OCI-LY1 (cell line): ENCODE results near the gene IRF1.

Experiments
- H2AFZ ChIP-seq: fragments of 200-600 bp; sonication (generic), shearing (Covaris generic); 2 replicates; pipeline ENCODE4 v1.6.0; 2014; ENCODE audit warnings: antibody characterized with exemption, mild to moderate bottlenecking, low read length
- H3F3A ChIP-seq: fragments of 200-600 bp; sonication (generic), shearing (Covaris generic); 2 replicates; pipeline ENCODE4 v1.6.0; 2014; ENCODE audit warnings: mild to moderate bottlenecking, antibody characterized with exemption, low read length, moderate library complexity; ENCODE audit not compliant: insufficient read depth
- H3K27ac ChIP-seq: fragments of 200-600 bp; sonication (generic); 2 replicates; pipeline ENCODE4 v1.5.1; 2014; ENCODE audit warnings: low read length, mixed run types, mild to moderate bottlenecking, low read depth; ENCODE audit not compliant: poor library complexity, severe bottlenecking
- H3K27me3 ChIP-seq: fragments of 200-600 bp; sonication (generic); 2 replicates; pipeline ENCODE4 v1.6.0; 2014; ENCODE audit warnings: antibody characterized with exemption, mild to moderate bottlenecking, low read length, moderate library complexity; ENCODE audit not compliant: insufficient read depth
- H3K36me3 ChIP-seq: fragments of 200-600 bp; sonication (generic); 2 replicates; pipeline ENCODE4 v1.6.1; 2014; ENCODE audit warnings: mild to moderate bottlenecking, antibody characterized with exemption, low read length, moderate library complexity, mixed read lengths; ENCODE audit not compliant: insufficient read depth
- H3K4me1 ChIP-seq: fragments of 200-600 bp; sonication (generic); 2 replicates; pipeline ENCODE4 v1.5.1; 2014; ENCODE audit warnings: mild to moderate bottlenecking, low read length, moderate library complexity; ENCODE audit not compliant: insufficient read depth, severe bottlenecking
- H3K4me2 ChIP-seq: fragments of 200-600 bp; sonication (generic), shearing (Covaris generic); 2 replicates; pipeline ENCODE4 v1.6.1; 2014; ENCODE audit warnings: low read length
- H3K4me3 ChIP-seq: fragments of 200-600 bp; sonication (generic); 2 replicates; pipeline ENCODE4 v1.5.1; 2014; ENCODE audit warnings: low read length, low read depth, mild to moderate bottlenecking, mixed read lengths; ENCODE audit not compliant: poor library complexity, severe bottlenecking
- H3K79me2 ChIP-seq: fragments of 200-600 bp; shearing (Covaris generic); 2 replicates; pipeline ENCODE4 v1.6.1; 2016; ENCODE audit warnings: mixed run types, low read length, mixed read lengths; ENCODE audit not compliant: insufficient read depth
- H3K9ac ChIP-seq: fragments of 200-600 bp; sonication (generic), shearing (Covaris generic); 2 replicates; pipeline ENCODE4 v1.6.1; 2014; ENCODE audit warnings: mild to moderate bottlenecking, low read length, mixed read lengths
- H3K9me2 ChIP-seq: fragments of 200-600 bp; sonication (generic), shearing (Covaris generic); 2 replicates; pipeline ENCODE4 v1.6.1; 2014; ENCODE audit warnings: low read depth, mild to moderate bottlenecking, low read length, mixed read lengths
- H3K9me3 ChIP-seq: fragments of 200-600 bp; shearing (Covaris generic); 2 replicates; pipeline ENCODE4 v1.6.1; 2014; ENCODE audit warnings: low read length, mixed read lengths
- H4K20me1 ChIP-seq: fragments of 200-600 bp; sonication (generic), shearing (Covaris generic); 2 replicates; pipeline ENCODE4 v1.6.0; 2016; ENCODE audit warnings: mild to moderate bottlenecking, low read length; ENCODE audit not compliant: insufficient read depth
- EZH2 ChIP-seq: fragments of 200-600 bp; sonication (generic), shearing (Covaris generic); IDR thresholded peaks from 2 replicates; pipeline ENCODE4 v1.8.0; 2017; ENCODE audit warnings: borderline replicate concordance, mixed run types, mild to moderate bottlenecking, antibody characterized with exemption, low read length, moderate library complexity, mixed read lengths
- TF ChIP-seq, protein P1 (sequence below): fragments of 200-600 bp; sonication (generic), shearing (Covaris generic); IDR thresholded peaks from 2 replicates; pipeline ENCODE4 v1.5.1; 2017; ENCODE audit warnings: mild to moderate bottlenecking, antibody characterized with exemption, low read length, moderate library complexity, mixed read lengths

Gene IRF1

DNA sequence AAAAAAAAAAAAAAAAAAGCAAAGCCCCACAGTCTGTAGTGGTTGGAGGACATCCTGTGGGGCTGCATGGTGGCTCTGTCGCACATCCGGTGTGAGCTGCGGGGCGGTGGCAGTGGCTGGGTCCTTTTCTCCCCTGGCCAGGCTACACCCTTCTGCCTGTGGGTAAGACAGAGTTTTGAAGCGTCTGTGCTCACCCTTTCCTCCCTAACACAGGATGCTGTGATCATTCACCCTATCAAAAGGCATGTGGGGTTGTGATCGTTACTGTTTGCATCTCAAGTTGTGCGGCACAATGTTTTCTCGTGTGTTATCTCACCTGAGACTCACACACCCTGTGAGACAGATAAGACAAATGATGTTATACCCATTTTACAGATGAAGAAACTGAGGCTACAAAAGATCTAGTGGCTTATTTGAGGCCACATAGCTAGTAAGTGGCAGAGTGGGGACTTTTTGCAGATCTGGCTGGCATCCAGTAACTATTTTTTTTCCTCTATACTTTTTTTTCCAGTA, 17.5 kb downstream of the IRF1 start:
- no peak overlapping the region for H3K9ac ChIP-seq
- H3K9me2 ChIP-seq, result no peaks in the 10 kb centered on the region
- peak overlapping the region; percentile 36; the same call in 1 of the 2 replicates for H3K4me2 ChIP-seq
- peak overlapping the region; percentile 57 for H3K27ac ChIP-seq
- no peak overlapping the region for H2AFZ ChIP-seq
- TF ChIP-seq, protein P1, sequence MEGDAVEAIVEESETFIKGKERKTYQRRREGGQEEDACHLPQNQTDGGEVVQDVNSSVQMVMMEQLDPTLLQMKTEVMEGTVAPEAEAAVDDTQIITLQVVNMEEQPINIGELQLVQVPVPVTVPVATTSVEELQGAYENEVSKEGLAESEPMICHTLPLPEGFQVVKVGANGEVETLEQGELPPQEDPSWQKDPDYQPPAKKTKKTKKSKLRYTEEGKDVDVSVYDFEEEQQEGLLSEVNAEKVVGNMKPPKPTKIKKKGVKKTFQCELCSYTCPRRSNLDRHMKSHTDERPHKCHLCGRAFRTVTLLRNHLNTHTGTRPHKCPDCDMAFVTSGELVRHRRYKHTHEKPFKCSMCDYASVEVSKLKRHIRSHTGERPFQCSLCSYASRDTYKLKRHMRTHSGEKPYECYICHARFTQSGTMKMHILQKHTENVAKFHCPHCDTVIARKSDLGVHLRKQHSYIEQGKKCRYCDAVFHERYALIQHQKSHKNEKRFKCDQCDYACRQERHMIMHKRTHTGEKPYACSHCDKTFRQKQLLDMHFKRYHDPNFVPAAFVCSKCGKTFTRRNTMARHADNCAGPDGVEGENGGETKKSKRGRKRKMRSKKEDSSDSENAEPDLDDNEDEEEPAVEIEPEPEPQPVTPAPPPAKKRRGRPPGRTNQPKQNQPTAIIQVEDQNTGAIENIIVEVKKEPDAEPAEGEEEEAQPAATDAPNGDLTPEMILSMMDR, result no peak
- no peak for TF ChIP-seq EZH2
- peaks cover 22% of the 10 kb centered on the region for H3K4me1 ChIP-seq
- no peaks in the 10 kb centered on the region for H4K20me1 ChIP-seq
- H3K27me3 ChIP-seq, result no peaks in the 10 kb centered on the region
- no peaks in the 10 kb centered on the region for H3F3A ChIP-seq
- no peaks in the 10 kb centered on the region for H3K9me3 ChIP-seq
- no peaks in the 10 kb centered on the region for H3K36me3 ChIP-seq
- no peaks in the 10 kb centered on the region for H3K79me2 ChIP-seq
- H3K4me3 ChIP-seq, result no peak overlapping the region

DNA sequence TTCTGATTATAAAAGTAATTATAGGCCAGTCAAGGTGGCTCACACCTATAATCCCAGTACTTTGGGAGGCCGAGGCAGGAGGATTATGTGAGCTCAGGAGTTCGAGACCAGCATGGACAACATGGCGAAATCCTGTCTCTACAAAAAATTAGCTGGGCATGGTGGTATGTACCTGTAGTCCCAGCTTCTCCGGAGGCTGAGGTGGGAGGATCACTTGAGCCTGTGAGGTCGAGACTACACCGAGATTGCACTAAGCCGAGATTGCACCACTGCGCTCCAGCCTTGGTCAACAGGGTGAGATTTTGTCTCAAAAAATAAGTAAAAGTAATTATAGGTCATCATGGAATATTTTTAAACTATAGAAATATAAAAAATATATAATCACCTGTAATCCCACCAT, 18.1 kb downstream of the IRF1 start:
- no peaks in the 10 kb centered on the region for H3K79me2 ChIP-seq
- H4K20me1 ChIP-seq, result no peaks in the 10 kb centered on the region
- no peak overlapping the region for H3K4me2 ChIP-seq
- H3F3A ChIP-seq, result no peaks in the 10 kb centered on the region
- H3K4me1 ChIP-seq, result peaks cover 22% of the 10 kb centered on the region
- no peak overlapping the region for H3K4me3 ChIP-seq
- H3K9me2 ChIP-seq, result no peaks in the 10 kb centered on the region
- H3K9me3 ChIP-seq, result no peaks in the 10 kb centered on the region
- no peaks in the 10 kb centered on the region for H3K27me3 ChIP-seq
- peak overlapping the region; percentile 57 for H3K27ac ChIP-seq
- no peak overlapping the region for H3K9ac ChIP-seq
- TF ChIP-seq EZH2, result no peak
- TF ChIP-seq, protein P1, result no peak
- H3K36me3 ChIP-seq, result no peaks in the 10 kb centered on the region
- H2AFZ ChIP-seq, result no peak overlapping the region

DNA sequence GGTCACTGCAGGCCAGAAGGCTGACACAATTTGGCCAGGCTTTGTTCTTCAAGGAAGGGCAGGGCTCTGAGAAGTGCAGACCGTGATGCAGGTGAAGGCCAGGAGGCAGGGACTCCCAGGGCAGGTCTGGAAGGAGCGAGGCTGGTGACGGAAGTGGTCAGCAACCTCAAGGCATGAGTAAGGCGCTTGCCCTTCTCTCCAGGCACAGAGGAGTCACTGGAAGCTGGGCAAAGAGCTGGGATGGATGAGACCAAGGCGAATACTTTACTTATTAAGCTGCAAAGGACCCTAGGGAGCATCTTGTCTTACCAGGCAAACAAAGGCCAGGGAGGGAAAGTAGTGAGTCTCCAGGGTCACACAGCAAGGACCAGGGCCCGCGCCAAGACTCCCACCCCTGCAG, 18.6 kb downstream of the IRF1 start:
- H3K4me2 ChIP-seq, result no peak overlapping the region
- H4K20me1 ChIP-seq, result no peaks in the 10 kb centered on the region
- H3K4me1 ChIP-seq, result peaks cover 26% of the 10 kb centered on the region
- H3K9ac ChIP-seq, result no peak overlapping the region
- TF ChIP-seq, protein P1, result no peak
- no peak for TF ChIP-seq EZH2
- H3K4me3 ChIP-seq, result no peak overlapping the region
- no peaks in the 10 kb centered on the region for H3K79me2 ChIP-seq
- H3K36me3 ChIP-seq, result no peaks in the 10 kb centered on the region
- no peak overlapping the region for H2AFZ ChIP-seq
- no peaks in the 10 kb centered on the region for H3K9me2 ChIP-seq
- H3K27me3 ChIP-seq, result no peaks in the 10 kb centered on the region
- no peak overlapping the region for H3K27ac ChIP-seq
- H3K9me3 ChIP-seq, result no peaks in the 10 kb centered on the region
- H3F3A ChIP-seq, result no peaks in the 10 kb centered on the region
